Ovary (tissue), 9 donors: Measurements from ENCODE around the gene TRUB2. TPM values are rescaled to one million over a fixed set of nuclear protein-coding genes. Genes with fewer than 3 reads are reported as not detected.

Source experiments
- DNase-seq, 5 donors: peaks; one replicate each; pipeline ENCODE4 v3.0.0-alpha.2; 2019 to 2020
- H3K27ac ChIP-seq, 2 donors: fragments of 200-600 bp; one replicate each; pipeline versions ENCODE4 v1.5.1 to v1.8.0; 2019 to 2022
- H3K27me3 ChIP-seq: fragments of 200-600 bp; one replicate; pipeline ENCODE4 v1.8.0; 2022
- H3K36me3 ChIP-seq: fragments of 200-600 bp; sonication (generic); one replicate; pipeline ENCODE4 v1.5.1; 2019
- H3K4me1 ChIP-seq: one replicate; pipeline ENCODE4 v1.8.1; 2013; ENCODE audit warnings: mild to moderate bottlenecking, moderate library complexity; ENCODE audit not compliant: insufficient read depth
- H3K4me3 ChIP-seq: fragments of 200-600 bp; sonication (generic); one replicate; pipeline ENCODE4 v1.5.1; 2017
- H3K9me3 ChIP-seq, 2 donors: fragments of 200-600 bp in 1 of 2; sonication (generic) in 1 of 2; one replicate each; pipeline versions ENCODE4 v1.5.1 to v1.8.1; 2013 to 2019; ENCODE audit warnings: mild to moderate bottlenecking in 1 of 2, moderate library complexity in 1 of 2
- EP300 ChIP-seq: sonication (generic); formaldehyde crosslinking; IDR thresholded peaks from one replicate; pipeline ENCODE4 v1.6.1; 2017; ENCODE audit warnings: antibody characterized with exemption
- POLR2A ChIP-seq: fragments of 450-650 bp; IDR thresholded peaks from one replicate; pipeline ENCODE4 v1.6.1; 2017; ENCODE audit warnings: antibody characterized with exemption, mild to moderate bottlenecking, moderate library complexity
- WGBS, 3 donors: extraction: QIAGEN DNeasy Blood & Tissue Kit in 1 of 3; methylation state at CpG; one replicate each; pipeline versions ENCODE4 v1.1.5 to v1.1.7; 2013 to 2017; 5-methylcytosine and 5-hydroxymethylcytosine counted together
- intact Hi-C, 4 donors: fragments of 100-400 bp; cut with DNase I; formaldehyde crosslinking; loops; one replicate each; pipeline versions ENCODE4 v1.11.0 to v1.15.1; 2022 to 2023
- polyA plus RNA-seq, 2 donors: library from polyadenylated mRNA; stranded (reverse); fragments of 200-250 nt in 1 of 2; fragments of 350-450 nt in 1 of 2; fragmentation: Illumina TruSeq in 1 of 2; extraction: RNeasy Lipid Tissue Mini Kit (QIAGEN cat#74804) in 1 of 2; gene quantifications; one replicate each; pipeline ENCODE4 v1.2.3, GENCODE V29; 2013 to 2014
- total RNA-seq, 7 donors: library from RNA; depleted of rRNA in 2 of 7; stranded (reverse); fragments of >200 nt in 2 of 7; fragmentation: NEBNext Ultra II Directional in 3 of 7; extraction: Animal tissue kit (Norgen Biotek cat#: 25700) in 3 of 7; gene quantifications; one replicate each; pipeline versions ENCODE4 v1.1.0 to v1.2.4, GENCODE V29; 2016 to 2023
- TF ChIP-seq, protein P1 (sequence below), 3 donors: fragments of 450-650 bp in 2 of 3; fragments of 200-600 bp in 1 of 3; IDR thresholded peaks; one replicate each; pipeline versions ENCODE4 v1.5.1 to v1.8.0; 2016 to 2022; ENCODE audit warnings: antibody characterized with exemption in 3 of 3, mild to moderate bottlenecking in 1 of 3
- donor health status: DM: no; HTN: no; CAD: no; lungs with moderate emphysema.
- donor health status: DM: no; HTN: no; CAD: no.
- donor health status: Bipolar disorder and iron deficiency.
- donor health status: DM: yes; HTN: yes; CAD: no.
- donor health status: DM: no; HTN: no; CAD: no.
- donor health status: DM: yes; HTN: yes; CAD: no.

Gene TRUB2
- total and polyA plus RNA-seq, 9 donors, result 4.6 to 29.4 (median 19.7) TPM

GRCh38 chr9:128323791-128324190 lies 1.5 kb upstream of the TRUB2 start:
- Histone ChIP-seq H3K4me3 (peak overlapping the region; percentile 86), H3K4me1 (peaks cover 8% of the 10 kb centered on the region), H3K27ac (no peak overlapping the region), H3K36me3 (no peaks in the 10 kb centered on the region), H3K9me3 (no peaks in the 10 kb centered on the region), H3K27me3 (no peaks in the 10 kb centered on the region)
- no peak for TF ChIP-seq POLR2A
- no peak for TF ChIP-seq EP300
- TF ChIP-seq, protein P1, sequence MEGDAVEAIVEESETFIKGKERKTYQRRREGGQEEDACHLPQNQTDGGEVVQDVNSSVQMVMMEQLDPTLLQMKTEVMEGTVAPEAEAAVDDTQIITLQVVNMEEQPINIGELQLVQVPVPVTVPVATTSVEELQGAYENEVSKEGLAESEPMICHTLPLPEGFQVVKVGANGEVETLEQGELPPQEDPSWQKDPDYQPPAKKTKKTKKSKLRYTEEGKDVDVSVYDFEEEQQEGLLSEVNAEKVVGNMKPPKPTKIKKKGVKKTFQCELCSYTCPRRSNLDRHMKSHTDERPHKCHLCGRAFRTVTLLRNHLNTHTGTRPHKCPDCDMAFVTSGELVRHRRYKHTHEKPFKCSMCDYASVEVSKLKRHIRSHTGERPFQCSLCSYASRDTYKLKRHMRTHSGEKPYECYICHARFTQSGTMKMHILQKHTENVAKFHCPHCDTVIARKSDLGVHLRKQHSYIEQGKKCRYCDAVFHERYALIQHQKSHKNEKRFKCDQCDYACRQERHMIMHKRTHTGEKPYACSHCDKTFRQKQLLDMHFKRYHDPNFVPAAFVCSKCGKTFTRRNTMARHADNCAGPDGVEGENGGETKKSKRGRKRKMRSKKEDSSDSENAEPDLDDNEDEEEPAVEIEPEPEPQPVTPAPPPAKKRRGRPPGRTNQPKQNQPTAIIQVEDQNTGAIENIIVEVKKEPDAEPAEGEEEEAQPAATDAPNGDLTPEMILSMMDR (IDR thresholded peaks at IDR 0.05), result no peak
- intact Hi-C loops, result loop anchor here in 1 of 4 donors (5.0 kb wide), 1 partner anchor 46 kb away; the partner anchor contains the start of genes GOLGA2 and SWI5
- 83 to 86% (median 84%) methylated on average over 12 of the region's 12 CpGs for WGBS, 3 donors
- no peak for DNase-seq

- no peak for DNase-seq
Observed at GRCh38 chr9:128323212-128323730, 1.0 kb upstream of the TRUB2 start.

GRCh38 chr9:128321879-128322403 lies 306 bp downstream of the TRUB2 start:
- intact Hi-C loops, result loop anchor here in 1 of 4 donors (5.0 kb wide), 1 partner anchor 45 kb away; the partner anchor contains the start of genes GOLGA2 and SWI5
- 0 to 1% (median 1%) methylated on average over 21 of the region's 21 CpGs for WGBS, 3 donors
- Histone ChIP-seq H3K4me1 (peaks cover 8% of the 10 kb centered on the region), H3K27ac (no peak overlapping the region), H3K27me3 (no peaks in the 10 kb centered on the region), H3K9me3 (no peaks in the 10 kb centered on the region), H3K4me3 (peak overlapping the region; percentile 86), H3K36me3 (no peaks in the 10 kb centered on the region)
- DNase-seq, result no peak
- TF ChIP-seq POLR2A, result no peak

More at GRCh38 chr9:128323212-128323730, 1.0 kb upstream of the TRUB2 start:
- Histone ChIP-seq H3K27me3 (no peaks in the 10 kb centered on the region), H3K4me3 (peak overlapping the region; percentile 86), H3K9me3 (no peaks in the 10 kb centered on the region), H3K27ac (no peak overlapping the region), H3K36me3 (no peaks in the 10 kb centered on the region), H3K4me1 (peaks cover 8% of the 10 kb centered on the region)
- 19 to 24% (median 20%) methylated on average over 16 of the region's 16 CpGs for WGBS, 3 donors
- TF ChIP-seq EP300 (no peak), POLR2A (no peak)
- TF ChIP-seq, protein P1 (IDR thresholded peaks at IDR 0.05), result no peak
- intact Hi-C loops, result loop anchor here in 1 of 4 donors (5.0 kb wide), 1 partner anchor 46 kb away; the partner anchor contains the start of genes GOLGA2 and SWI5

DNA sequence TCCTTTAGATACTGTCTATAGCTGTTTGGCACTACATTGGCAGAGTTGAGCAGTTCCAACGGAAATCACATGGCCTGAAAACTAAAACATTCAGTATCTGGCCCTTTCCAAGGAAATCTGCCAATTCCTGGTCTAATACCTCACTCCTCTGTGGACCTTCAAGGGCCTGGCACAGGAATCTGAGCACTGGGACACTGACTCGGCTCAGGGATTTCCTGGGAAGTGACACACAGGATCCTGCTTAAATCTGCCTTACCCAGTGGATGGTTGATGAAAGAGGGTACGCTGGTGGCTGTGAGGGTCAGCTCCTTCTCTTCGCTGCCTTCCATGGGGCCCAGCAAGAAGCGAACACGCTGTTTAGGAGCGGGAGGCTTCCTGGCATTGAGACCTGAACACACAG lies 904 bp downstream of the TRUB2 start:
- Histone ChIP-seq H3K9me3 (no peaks in the 10 kb centered on the region), H3K27me3 (no peaks in the 10 kb centered on the region), H3K27ac (no peak overlapping the region), H3K4me1 (peaks cover 8% of the 10 kb centered on the region), H3K4me3 (peak overlapping the region; percentile 86), H3K36me3 (no peaks in the 10 kb centered on the region)
- DNase-seq, result no peak
- WGBS, 3 donors, result 67 to 76% (median 75%) methylated on average over 7 of the region's 7 CpGs
- TF ChIP-seq POLR2A (no peak), EP300 (no peak)
- TF ChIP-seq, protein P1 (IDR thresholded peaks at IDR 0.05), result no peak
- intact Hi-C loops, result loop anchor here in 1 of 4 donors (5.0 kb wide), 1 partner anchor 44 kb away; the partner anchor contains the start of genes GOLGA2 and SWI5

DNA sequence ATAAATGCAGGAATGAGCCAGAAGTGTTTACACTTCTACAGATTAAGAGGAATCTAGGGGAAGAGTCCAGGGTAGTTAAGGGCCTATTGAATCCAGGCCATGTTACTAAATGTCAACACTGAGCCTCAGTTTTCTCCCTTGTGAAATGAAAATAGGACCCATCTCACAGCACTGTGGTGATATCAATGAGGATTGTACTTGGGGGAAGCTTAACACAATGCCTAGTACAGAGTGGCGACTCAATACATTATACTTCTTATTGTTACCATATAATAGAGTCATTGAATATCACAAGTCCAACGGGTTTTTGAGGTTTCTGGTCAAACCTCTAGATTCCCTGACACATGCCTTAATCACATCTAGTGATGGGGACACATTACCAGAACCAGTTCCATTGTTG lies 4.6 kb downstream of the TRUB2 start:
- DNase-seq, result no peak
- Histone ChIP-seq H3K27ac (no peak overlapping the region), H3K36me3 (no peaks in the 10 kb centered on the region), H3K4me3 (no peak overlapping the region), H3K4me1 (peaks cover 3% of the 10 kb centered on the region), H3K9me3 (no peaks in the 10 kb centered on the region), H3K27me3 (no peaks in the 10 kb centered on the region)
- intact Hi-C loops, result no loop called here
- TF ChIP-seq POLR2A (no peak), EP300 (no peak)
- TF ChIP-seq, protein P1 (IDR thresholded peaks at IDR 0.05), result no peak
- WGBS, 3 donors, result 80 to 90% (median 84%) methylated on average over 2 of the region's 2 CpGs
